Measurements from ENCODE around the gene APIP.

- no peak for TF ChIP-seq CTCF (IDR thresholded peaks at IDR 0.05)
- no peak for TF ChIP-seq POLR2A (IDR thresholded peaks at IDR 0.05)
Measured at GRCh38 chr11:34909955-34910354, 6.2 kb downstream of the APIP start.

All from thyroid gland (tissue), 4 donors.